Measurements from ENCODE around the gene BANP.
"Not testable (repeated sequence)": the region's sequence is repeated elsewhere in the genome, so short reads cannot be mapped to it uniquely, and the experiment has no call there.

BANP gene

GRCh38 chr16:87995644-87996043 is 44.4 kb downstream of the BANP start:
- H3K4me3 ChIP-seq (ENCODE audit: low read length) = no peak overlapping the region
- H3K9me3 ChIP-seq (ENCODE audit: control insufficient read depth, low read length) = no peaks in the 10 kb centered on the region
- no peaks in the 10 kb centered on the region for H3K36me3 ChIP-seq (ENCODE audit: control insufficient read depth, insufficient read depth, low read length)
- H3K27me3 ChIP-seq (ENCODE audit: control insufficient read depth, insufficient read depth, low read length) = no peaks in the 10 kb centered on the region
- no peak overlapping the region for H3K9ac ChIP-seq (ENCODE audit: low read length)
- H3K4me1 ChIP-seq (ENCODE audit: control insufficient read depth, insufficient read depth, low read length) = no peaks in the 10 kb centered on the region

GRCh38 chr16:87996962-87997880 is 46.0 kb downstream of the BANP start:
- H3K4me1 ChIP-seq (ENCODE audit: control insufficient read depth, insufficient read depth, low read length) = no peaks in the 10 kb centered on the region
- no peaks in the 10 kb centered on the region for H3K36me3 ChIP-seq (ENCODE audit: control insufficient read depth, insufficient read depth, low read length)
- H3K9me3 ChIP-seq (ENCODE audit: control insufficient read depth, low read length) = no peaks in the 10 kb centered on the region

GRCh38 chr16:87998184-87998793 is 47.1 kb downstream of the BANP start:
- H3K27me3 ChIP-seq (ENCODE audit: control insufficient read depth, insufficient read depth, low read length); H3K36me3 ChIP-seq (ENCODE audit: control insufficient read depth, insufficient read depth, low read length); H3K9ac ChIP-seq (ENCODE audit: low read length); H3K9me3 ChIP-seq (ENCODE audit: control insufficient read depth, low read length); H3K4me1 ChIP-seq (ENCODE audit: control insufficient read depth, insufficient read depth, low read length); H3K4me3 ChIP-seq (ENCODE audit: low read length): not testable (repeated sequence)

More at GRCh38 chr16:87996962-87997880, 46.0 kb downstream of the BANP start:
- Histone ChIP-seq H3K9ac (ENCODE audit: low read length) (no peak overlapping the region), H3K27me3 (ENCODE audit: control insufficient read depth, insufficient read depth, low read length) (no peaks in the 10 kb centered on the region), H3K4me3 (ENCODE audit: low read length) (no peak overlapping the region)

- H3K9me3 ChIP-seq (ENCODE audit: control insufficient read depth, low read length); H3K4me1 ChIP-seq (ENCODE audit: control insufficient read depth, insufficient read depth, low read length); H3K9ac ChIP-seq (ENCODE audit: low read length); H3K4me3 ChIP-seq (ENCODE audit: low read length); H3K36me3 ChIP-seq (ENCODE audit: control insufficient read depth, insufficient read depth, low read length); H3K27me3 ChIP-seq (ENCODE audit: control insufficient read depth, insufficient read depth, low read length): not testable (repeated sequence)
These were observed 47.8 kb downstream of the BANP start for GRCh38 chr16:87998992-87999391.

GRCh38 chr16:88002211-88002610 is 51.0 kb downstream of the BANP start:
- Histone ChIP-seq H3K36me3 (ENCODE audit: control insufficient read depth, insufficient read depth, low read length) (peaks cover 6% of the 10 kb centered on the region), H3K9ac (ENCODE audit: low read length) (no peak overlapping the region), H3K27me3 (ENCODE audit: control insufficient read depth, insufficient read depth, low read length) (no peaks in the 10 kb centered on the region), H3K9me3 (ENCODE audit: control insufficient read depth, low read length) (no peaks in the 10 kb centered on the region), H3K4me3 (ENCODE audit: low read length) (no peak overlapping the region), H3K4me1 (ENCODE audit: control insufficient read depth, insufficient read depth, low read length) (no peaks in the 10 kb centered on the region)

GRCh38 chr16:88002749-88003148 is 51.5 kb downstream of the BANP start:
- Histone ChIP-seq H3K4me1 (ENCODE audit: control insufficient read depth, insufficient read depth, low read length) (no peaks in the 10 kb centered on the region), H3K9ac (ENCODE audit: low read length) (no peak overlapping the region), H3K27me3 (ENCODE audit: control insufficient read depth, insufficient read depth, low read length) (no peaks in the 10 kb centered on the region), H3K9me3 (ENCODE audit: control insufficient read depth, low read length) (no peaks in the 10 kb centered on the region), H3K36me3 (ENCODE audit: control insufficient read depth, insufficient read depth, low read length) (peaks cover 6% of the 10 kb centered on the region), H3K4me3 (ENCODE audit: low read length) (no peak overlapping the region)

GRCh38 chr16:88003316-88003715 is 52.1 kb downstream of the BANP start:
- Histone ChIP-seq H3K36me3 (ENCODE audit: control insufficient read depth, insufficient read depth, low read length) (peaks cover 6% of the 10 kb centered on the region), H3K9me3 (ENCODE audit: control insufficient read depth, low read length) (no peaks in the 10 kb centered on the region), H3K4me3 (ENCODE audit: low read length) (no peak overlapping the region), H3K27me3 (ENCODE audit: control insufficient read depth, insufficient read depth, low read length) (no peaks in the 10 kb centered on the region), H3K9ac (ENCODE audit: low read length) (no peak overlapping the region), H3K4me1 (ENCODE audit: control insufficient read depth, insufficient read depth, low read length) (no peaks in the 10 kb centered on the region)

- Histone ChIP-seq H3K9me3 (ENCODE audit: control insufficient read depth, low read length) (no peaks in the 10 kb centered on the region), H3K36me3 (ENCODE audit: control insufficient read depth, insufficient read depth, low read length) (peaks cover 6% of the 10 kb centered on the region), H3K27me3 (ENCODE audit: control insufficient read depth, insufficient read depth, low read length) (no peaks in the 10 kb centered on the region), H3K4me1 (ENCODE audit: control insufficient read depth, insufficient read depth, low read length) (no peaks in the 10 kb centered on the region), H3K9ac (ENCODE audit: low read length) (no peak overlapping the region), H3K4me3 (ENCODE audit: low read length) (no peak overlapping the region)
These were observed 52.5 kb downstream of the BANP start for GRCh38 chr16:88003736-88004135.

- no peaks in the 10 kb centered on the region for H3K4me1 ChIP-seq (ENCODE audit: control insufficient read depth, insufficient read depth, low read length)
- no peaks in the 10 kb centered on the region for H3K9me3 ChIP-seq (ENCODE audit: control insufficient read depth, low read length)
- H3K9ac ChIP-seq (ENCODE audit: low read length) = no peak overlapping the region
- H3K27me3 ChIP-seq (ENCODE audit: control insufficient read depth, insufficient read depth, low read length) = no peaks in the 10 kb centered on the region
- no peak overlapping the region for H3K4me3 ChIP-seq (ENCODE audit: low read length)
- peaks cover 6% of the 10 kb centered on the region for H3K36me3 ChIP-seq (ENCODE audit: control insufficient read depth, insufficient read depth, low read length)
These were observed 53.2 kb downstream of the BANP start for GRCh38 chr16:88004391-88004790.

GRCh38 chr16:88005181-88005581 is 53.9 kb downstream of the BANP start:
- Histone ChIP-seq H3K36me3 (ENCODE audit: control insufficient read depth, insufficient read depth, low read length) (peaks cover 6% of the 10 kb centered on the region), H3K9me3 (ENCODE audit: control insufficient read depth, low read length) (no peaks in the 10 kb centered on the region), H3K27me3 (ENCODE audit: control insufficient read depth, insufficient read depth, low read length) (no peaks in the 10 kb centered on the region), H3K4me1 (ENCODE audit: control insufficient read depth, insufficient read depth, low read length) (no peaks in the 10 kb centered on the region), H3K4me3 (ENCODE audit: low read length) (no peak overlapping the region), H3K9ac (ENCODE audit: low read length) (no peak overlapping the region)

GRCh38 chr16:88005968-88006367 is 54.7 kb downstream of the BANP start:
- Histone ChIP-seq H3K9ac (ENCODE audit: low read length) (no peak overlapping the region), H3K27me3 (ENCODE audit: control insufficient read depth, insufficient read depth, low read length) (no peaks in the 10 kb centered on the region), H3K9me3 (ENCODE audit: control insufficient read depth, low read length) (no peaks in the 10 kb centered on the region), H3K4me1 (ENCODE audit: control insufficient read depth, insufficient read depth, low read length) (no peaks in the 10 kb centered on the region), H3K4me3 (ENCODE audit: low read length) (no peak overlapping the region), H3K36me3 (ENCODE audit: control insufficient read depth, insufficient read depth, low read length) (peaks cover 6% of the 10 kb centered on the region)

- Histone ChIP-seq H3K4me1 (ENCODE audit: control insufficient read depth, insufficient read depth, low read length) (no peaks in the 10 kb centered on the region), H3K9ac (ENCODE audit: low read length) (no peak overlapping the region), H3K27me3 (ENCODE audit: control insufficient read depth, insufficient read depth, low read length) (no peaks in the 10 kb centered on the region), H3K9me3 (ENCODE audit: control insufficient read depth, low read length) (no peaks in the 10 kb centered on the region), H3K4me3 (ENCODE audit: low read length) (no peak overlapping the region), H3K36me3 (ENCODE audit: control insufficient read depth, insufficient read depth, low read length) (peaks cover 6% of the 10 kb centered on the region)
These were observed 56.1 kb downstream of the BANP start for GRCh38 chr16:88007321-88007731.
